Transverse colon (tissue), 4 donors: ENCODE results near the gene CLSTN1.

ENCODE experiments used
- POLR2AphosphoS5 ChIP-seq, 3 donors: sonication (generic); formaldehyde crosslinking; IDR thresholded peaks; one replicate each; pipeline ENCODE4 v1.6.1; 2016; ENCODE audit warnings: antibody characterized with exemption in 3 of 3
- TF ChIP-seq, protein P1 (sequence below), 5 experiments: fragments of 200-600 bp in 3 of 5; fragments of 450-650 bp in 2 of 5; sonication (generic) in 3 of 5; IDR thresholded peaks; 1 replicate in 2 of 5; 2 replicates in 3 of 5; pipeline ENCODE4 v1.5.1; 2016 to 2017; ENCODE audit warnings: antibody characterized with exemption in 5 of 5, inconsistent platforms in 3 of 5, mild to moderate bottlenecking in 2 of 5, moderate library complexity in 1 of 5

DNA sequence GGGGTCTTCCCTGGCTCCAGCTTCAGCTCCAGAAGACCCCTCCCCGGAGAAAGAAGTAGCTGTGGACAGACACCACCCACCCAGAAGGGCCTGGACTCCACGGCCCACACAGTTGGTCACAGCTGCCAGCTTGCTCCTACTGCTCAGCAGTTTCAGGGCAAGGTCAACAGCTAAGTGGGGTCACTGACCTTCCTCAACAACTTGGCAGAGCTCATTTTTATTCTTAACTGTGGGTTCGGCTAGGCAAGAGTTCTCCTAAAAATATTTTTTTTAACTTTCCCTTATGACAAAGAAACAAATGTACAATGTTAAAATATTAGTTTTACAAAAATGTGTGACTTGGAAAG is 44.5 kb upstream of the CLSTN1 start:
- TF ChIP-seq, protein P1, sequence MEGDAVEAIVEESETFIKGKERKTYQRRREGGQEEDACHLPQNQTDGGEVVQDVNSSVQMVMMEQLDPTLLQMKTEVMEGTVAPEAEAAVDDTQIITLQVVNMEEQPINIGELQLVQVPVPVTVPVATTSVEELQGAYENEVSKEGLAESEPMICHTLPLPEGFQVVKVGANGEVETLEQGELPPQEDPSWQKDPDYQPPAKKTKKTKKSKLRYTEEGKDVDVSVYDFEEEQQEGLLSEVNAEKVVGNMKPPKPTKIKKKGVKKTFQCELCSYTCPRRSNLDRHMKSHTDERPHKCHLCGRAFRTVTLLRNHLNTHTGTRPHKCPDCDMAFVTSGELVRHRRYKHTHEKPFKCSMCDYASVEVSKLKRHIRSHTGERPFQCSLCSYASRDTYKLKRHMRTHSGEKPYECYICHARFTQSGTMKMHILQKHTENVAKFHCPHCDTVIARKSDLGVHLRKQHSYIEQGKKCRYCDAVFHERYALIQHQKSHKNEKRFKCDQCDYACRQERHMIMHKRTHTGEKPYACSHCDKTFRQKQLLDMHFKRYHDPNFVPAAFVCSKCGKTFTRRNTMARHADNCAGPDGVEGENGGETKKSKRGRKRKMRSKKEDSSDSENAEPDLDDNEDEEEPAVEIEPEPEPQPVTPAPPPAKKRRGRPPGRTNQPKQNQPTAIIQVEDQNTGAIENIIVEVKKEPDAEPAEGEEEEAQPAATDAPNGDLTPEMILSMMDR (IDR thresholded peaks at IDR 0.05), result no peak
- TF ChIP-seq POLR2AphosphoS5 (IDR thresholded peaks at IDR 0.05), result no peak
